A673 (cell line): ENCODE results near the gene MYO1C. TPM values are rescaled to one million over a fixed set of nuclear protein-coding genes. Genes with fewer than 3 reads are reported as not detected.
A peak's percentile ranks its signal among the peaks of the same experiment; 100 is the strongest.
"Not testable (repeated sequence)": the region's sequence is repeated elsewhere in the genome, so short reads cannot be mapped to it uniquely, and the experiment has no call there.

ENCODE experiments used
- BruUV-seq: library from RNA; stranded (reverse); fragments of 400-500 nt; replicated peaks from 2 replicates; lab custom pipeline; 2021; lab: Mats Ljungman, UMichigan
- CTCF ChIA-PET: fragments of 300-600 bp; sonication (Branson Sonifier 250); formaldehyde crosslinking; loops from one replicate; lab custom pipeline; 2022; ENCODE audit warnings: antibody characterized with exemption; lab: Charles Lee
- POLR2A ChIA-PET: fragments of 300-600 bp; sonication (Branson Sonifier 250); formaldehyde crosslinking; loops from one replicate; lab custom pipeline; 2022; ENCODE audit warnings: antibody characterized with exemption; ENCODE audit not compliant: low non-redundant PET; lab: Charles Lee
- DNase-seq: peaks from one replicate; pipeline ENCODE4 v3.0.0-alpha.2; 2015; ENCODE audit warnings: low spot score
- H3K27ac ChIP-seq: fragments of 200-600 bp; sonication (generic); 2 replicates; pipeline ENCODE4 v1.5.1; 2016; ENCODE audit warnings: mixed run types, low read depth, mild to moderate bottlenecking, mixed read lengths, antibody characterized with exemption, low read length; ENCODE audit not compliant: poor library complexity, severe bottlenecking
- H3K27me3 ChIP-seq: fragments of 200-600 bp; sonication (generic); replicated peaks from 2 replicates; pipeline ENCODE4 v1.6.1; 2017; ENCODE audit warnings: mixed run types, low read depth, mild to moderate bottlenecking, mixed read lengths, antibody characterized with exemption, low read length; ENCODE audit not compliant: insufficient read depth, poor library complexity
- H3K36me3 ChIP-seq: fragments of 200-600 bp; sonication (generic); 2 replicates; pipeline ENCODE4 v1.6.1; 2016; ENCODE audit warnings: mixed run types, mild to moderate bottlenecking, mixed read lengths, antibody characterized with exemption, low read length; ENCODE audit not compliant: insufficient read depth, poor library complexity, severe bottlenecking
- H3K4me1 ChIP-seq: fragments of 200-600 bp; sonication (generic); 2 replicates; pipeline ENCODE4 v1.6.1; 2017; ENCODE audit warnings: mixed run types, mild to moderate bottlenecking, mixed read lengths, antibody characterized with exemption, low read length; ENCODE audit not compliant: insufficient read depth, poor library complexity, severe bottlenecking
- H3K4me3 ChIP-seq: fragments of 200-600 bp; sonication (generic); 2 replicates; pipeline ENCODE4 v1.5.1; 2016; ENCODE audit warnings: low read depth, mixed run types, mild to moderate bottlenecking, mixed read lengths, low read length; ENCODE audit not compliant: poor library complexity, severe bottlenecking
- H3K9me3 ChIP-seq: fragments of 200-600 bp; sonication (generic); 2 replicates; pipeline ENCODE4 v1.6.1; 2016; ENCODE audit warnings: mixed run types, low read depth, mild to moderate bottlenecking, mixed read lengths, antibody characterized with exemption, low read length; ENCODE audit not compliant: poor library complexity, severe bottlenecking
- CTCF ChIP-seq: fragments of 300-800, 200-600 bp; sonication (generic); conservative IDR thresholded peaks from 2 replicates; pipeline ENCODE4 v1.5.1; 2017; ENCODE audit warnings: low read depth, mild to moderate bottlenecking, antibody characterized with exemption, low read length, moderate library complexity, mixed read lengths
- EZH2 ChIP-seq: fragments of 200-600 bp; sonication (generic); IDR thresholded peaks from 2 replicates; pipeline ENCODE4 v1.6.1; 2017; ENCODE audit warnings: borderline replicate concordance, low read depth, mild to moderate bottlenecking, mixed read lengths, antibody characterized with exemption, low read length; ENCODE audit not compliant: poor library complexity, severe bottlenecking
- intact Hi-C: fragments of 100-400 bp; cut with micrococcal nuclease; formaldehyde crosslinking; loops from one replicate; pipeline ENCODE4 v1.10.0; 2022; ENCODE audit not compliant: unreplicated experiment
- total RNA-seq: library from RNA; stranded (reverse); gene quantifications from 2 replicates; pipeline ENCODE4 v1.2.3, GENCODE V29; 2021

The MYO1C gene
- total RNA-seq, 1 experiment from 2014 or later, result 103 TPM

GRCh38 chr17:1455797-1456599 is 36.5 kb downstream of the MYO1C start, which contains the start of gene CRK:
CRK (minus strand) TSS chr17:1456232; CDS start chr17:1456117, 115 bp downstream.
- no peaks in the 10 kb centered on the region for H3K9me3 ChIP-seq
- ChIA-PET POLR2A (no interaction called here), CTCF (interaction anchor here (0.6 to 1.9 kb wide), 2 partner anchors 60 to 476 kb away, joined by 4 to 9 read pairs; partner anchors contain the start of gene INPP5K)
- TF ChIP-seq EZH2, result no peak
- peak; percentile 10; the same call in 1 of the 2 replicates for TF ChIP-seq CTCF
- H3K27ac ChIP-seq, result peak within 1 kb of the TSS; percentile 99
- intact Hi-C loops, result loop anchor here (10.0 kb wide), 1 partner anchor 91 kb away; no protein-coding TSS in a partner anchor
- H3K27me3 ChIP-seq, result no peaks in the 10 kb centered on the region
- peaks cover 6% of the 10 kb centered on the region for H3K4me1 ChIP-seq
- peak within 1 kb of the TSS; percentile 100 for H3K4me3 ChIP-seq
- H3K36me3 ChIP-seq, result peaks cover 15% of the 10 kb centered on the region
- BruUV-seq, result no TSS peak
- peak; percentile 98 for DNase-seq

- peak; percentile 74 for DNase-seq
- H3K4me3 ChIP-seq, result peak overlapping the region; percentile 100
- H3K36me3 ChIP-seq, result peaks cover 15% of the 10 kb centered on the region
- H3K4me1 ChIP-seq, result peaks cover 6% of the 10 kb centered on the region
- no TSS peak for BruUV-seq
- POLR2A ChIA-PET, result no interaction called here
- CTCF ChIA-PET, result interaction anchor here (0.6 to 1.9 kb wide), 2 partner anchors 61 to 475 kb away, joined by 4 to 9 read pairs; partner anchors contain the start of gene INPP5K
- no peaks in the 10 kb centered on the region for H3K27me3 ChIP-seq
- no peaks in the 10 kb centered on the region for H3K9me3 ChIP-seq
- peak overlapping the region; percentile 99 for H3K27ac ChIP-seq
- intact Hi-C loops, result loop anchor here (10.0 kb wide), 1 partner anchor 91 kb away; no protein-coding TSS in a partner anchor
- TF ChIP-seq EZH2 (no peak), CTCF (peak; percentile 42; the same call in 1 of the 2 replicates)
These were observed 37.1 kb downstream of the MYO1C start for GRCh38 chr17:1455291-1455796.

- no peaks in the 10 kb centered on the region for H3K9me3 ChIP-seq
- peak overlapping the region; percentile 100 for H3K4me3 ChIP-seq
- CTCF ChIA-PET, result interaction anchor here (1.9 kb wide), 1 partner anchor 61 kb away, joined by 9 read pairs; the partner anchor contains the start of gene INPP5K
- peaks cover 15% of the 10 kb centered on the region for H3K36me3 ChIP-seq
- peaks cover 6% of the 10 kb centered on the region for H3K4me1 ChIP-seq
- TF ChIP-seq EZH2 (no peak), CTCF (no peak)
- peak overlapping the region; percentile 99 for H3K27ac ChIP-seq
- no TSS peak for BruUV-seq
- no peaks in the 10 kb centered on the region for H3K27me3 ChIP-seq
- POLR2A ChIA-PET, result no interaction called here
- intact Hi-C loops, result loop anchor here (10.0 kb wide), 1 partner anchor 90 kb away; no protein-coding TSS in a partner anchor
- DNase-seq, result no peak
These were observed 37.9 kb downstream of the MYO1C start for GRCh38 chr17:1454541-1454940.

- H3K27ac ChIP-seq, H3K4me3 ChIP-seq, BruUV-seq, POLR2A ChIA-PET, H3K27me3 ChIP-seq, DNase-seq, H3K4me1 ChIP-seq, H3K9me3 ChIP-seq, CTCF ChIA-PET: not testable (repeated sequence)
- intact Hi-C loops, result loop anchor here (10.0 kb wide), 1 partner anchor 89 kb away; no protein-coding TSS in a partner anchor
- H3K36me3 ChIP-seq, result peaks cover 15% of the 10 kb centered on the region
These were observed 38.8 kb downstream of the MYO1C start for GRCh38 chr17:1453694-1454093.
